ENCODE data around the gene JADE1.
A peak's percentile ranks its signal among the peaks of the same experiment; 100 is the strongest.

Gene JADE1

GRCh38 chr4:128809477-128810330 is at the start of gene JADE1:
Gene JADE1, plus strand, starts transcription at chr4:128809700. Its CDS starts 22,059 bp downstream, at chr4:128831759.
- DNase-seq, result peak; percentile 51

DNA sequence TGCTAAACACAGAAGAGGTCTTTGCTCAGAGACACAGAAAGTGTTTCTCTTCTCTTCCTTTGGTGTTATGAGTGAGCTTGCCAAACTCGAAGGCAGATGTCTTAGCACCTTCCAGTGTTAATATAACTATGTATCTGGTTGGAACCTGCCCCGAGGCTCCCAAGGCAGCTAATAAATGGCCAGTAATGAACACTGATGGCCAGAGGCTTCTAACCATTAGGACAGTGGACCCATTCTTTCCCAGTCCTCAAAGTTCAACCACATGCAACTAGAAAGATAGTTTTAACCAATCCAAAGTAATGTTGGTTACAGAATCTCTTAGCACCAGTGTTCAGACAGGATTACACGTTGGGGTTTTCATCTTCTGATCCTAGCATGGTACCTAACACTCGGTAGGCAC is 42.7 kb upstream of the JADE1 start:
- DNase-seq, result no peak

DNA sequence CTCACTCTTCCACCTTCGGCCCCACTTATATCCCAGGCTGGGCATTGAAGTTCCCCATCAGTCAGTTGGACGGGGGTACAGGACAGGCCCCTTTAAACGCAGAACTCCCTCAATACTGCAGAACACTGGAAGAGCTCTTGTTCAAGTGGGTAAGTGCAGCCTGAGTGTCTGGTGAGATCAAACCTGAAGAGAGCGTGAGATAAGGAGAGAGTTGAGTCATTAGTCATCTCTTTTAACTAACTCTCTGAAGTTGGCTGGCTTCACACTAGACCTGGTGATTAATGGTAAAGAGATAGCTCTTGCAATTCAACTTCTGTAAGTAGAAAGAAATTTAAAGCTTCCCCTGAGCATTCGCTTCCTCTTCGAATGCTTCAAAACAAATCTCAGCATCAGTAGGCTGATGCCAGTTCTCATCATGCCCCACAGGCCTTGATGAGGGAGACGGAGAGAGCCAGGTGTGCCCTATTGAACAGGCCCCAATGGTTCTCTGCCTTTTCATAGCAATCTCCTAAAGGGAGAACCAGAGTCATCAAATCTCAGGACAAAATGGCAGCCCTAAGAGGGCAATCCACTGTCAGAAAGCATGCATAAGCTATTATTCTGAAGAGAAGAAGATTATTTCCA is 41.0 kb upstream of the JADE1 start:
- no peak for DNase-seq

- DNase-seq, result no peak
These were observed 40.5 kb upstream of the JADE1 start for GRCh38 chr4:128769011-128769410.

GRCh38 chr4:128770807-128771206 is 38.7 kb upstream of the JADE1 start:
- DNase-seq, result no peak

GRCh38 chr4:128775477-128775876 is 34.0 kb upstream of the JADE1 start:
- DNase-seq, result no peak

DNA sequence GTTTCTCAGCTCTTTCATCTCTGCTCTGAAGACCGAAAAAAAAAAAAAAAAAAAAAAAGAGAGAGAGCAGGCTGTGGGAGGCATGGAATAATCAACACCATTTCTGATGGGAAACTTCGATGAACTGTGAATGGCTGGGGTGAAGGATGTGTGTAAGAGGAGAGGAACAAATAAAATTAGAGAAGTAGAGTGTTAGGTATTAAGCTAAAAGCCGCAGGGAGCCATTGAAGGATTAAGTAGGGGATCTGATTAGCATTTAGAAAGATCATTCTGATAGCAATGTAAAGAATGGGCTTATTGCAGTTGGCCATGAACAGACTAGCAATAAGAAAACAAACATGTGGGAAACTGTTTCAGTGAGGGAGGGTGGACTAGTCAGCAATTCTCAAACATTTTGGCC is 33.6 kb upstream of the JADE1 start:
- no peak for DNase-seq

DNA sequence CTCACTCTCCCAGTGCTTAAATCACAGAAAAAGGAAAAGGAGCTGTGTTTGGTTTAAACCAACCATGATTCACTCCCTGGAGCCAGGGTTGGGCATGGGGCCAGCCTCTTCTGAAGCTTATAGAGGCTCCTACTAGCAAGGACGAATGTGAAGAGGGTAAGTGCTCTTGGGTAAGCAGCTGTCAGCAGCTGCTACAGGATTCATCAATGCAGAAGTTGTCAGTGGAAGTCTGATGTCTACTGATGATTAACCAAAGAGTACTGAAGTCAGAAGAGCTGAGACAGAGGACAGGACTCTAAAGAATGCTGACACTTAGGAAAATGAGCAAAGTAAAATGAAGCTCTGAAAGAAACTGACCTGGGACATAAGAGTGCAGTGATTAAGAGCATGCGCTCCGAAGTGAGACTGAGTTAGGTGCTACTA is 32.7 kb upstream of the JADE1 start:
- peak; percentile 1 for DNase-seq

DNA sequence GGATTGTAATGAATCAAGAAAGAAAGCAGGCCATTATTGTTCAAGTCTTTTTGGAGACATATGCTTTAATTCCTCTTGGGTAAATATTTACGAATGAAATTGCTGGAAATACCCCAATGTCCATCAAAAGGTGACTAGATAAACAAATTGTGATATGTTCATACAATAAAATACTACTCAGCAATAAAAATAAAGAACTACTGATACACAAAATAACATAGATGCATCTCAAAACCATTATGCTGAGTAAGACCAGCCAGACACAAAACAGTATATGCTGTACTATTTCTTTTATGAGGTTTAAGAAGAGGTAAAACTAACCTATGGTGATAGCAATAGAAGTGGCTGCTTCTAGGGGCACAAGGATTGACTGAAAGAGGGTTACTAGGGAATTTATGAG is 28.8 kb upstream of the JADE1 start:
- DNase-seq, result no peak

DNA sequence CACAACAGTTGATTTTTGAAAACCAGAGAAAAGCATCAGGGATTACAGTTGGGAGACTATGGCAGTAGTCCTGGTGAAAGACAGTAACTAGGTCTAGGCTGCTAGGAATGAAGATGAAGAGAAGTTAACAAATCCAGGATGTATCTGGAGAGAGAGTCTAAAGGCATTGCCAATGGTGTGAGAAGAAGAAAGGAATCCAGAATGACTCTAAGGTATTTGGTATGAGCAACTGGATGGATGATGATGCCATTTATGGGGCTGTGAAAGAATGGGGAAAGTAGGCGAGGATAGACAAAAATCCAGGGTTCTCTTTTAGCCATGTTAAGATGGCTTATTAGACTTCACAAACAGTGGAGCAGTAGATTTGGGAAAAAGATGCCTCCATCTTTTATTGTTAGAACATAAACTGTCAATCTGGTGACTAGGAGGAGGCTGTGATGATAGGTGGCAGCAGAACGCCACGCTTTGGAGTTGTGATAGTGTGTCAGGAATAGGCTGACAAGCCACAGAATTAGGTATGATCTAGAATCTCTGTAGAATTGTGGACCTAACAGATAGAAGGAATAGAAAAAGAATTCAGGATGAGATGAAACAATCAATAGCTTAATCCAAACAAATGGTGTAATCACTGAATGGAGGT is 27.3 kb upstream of the JADE1 start:
- DNase-seq, result no peak

GRCh38 chr4:128782875-128783614 is 26.5 kb upstream of the JADE1 start:
- DNase-seq, result no peak

DNA sequence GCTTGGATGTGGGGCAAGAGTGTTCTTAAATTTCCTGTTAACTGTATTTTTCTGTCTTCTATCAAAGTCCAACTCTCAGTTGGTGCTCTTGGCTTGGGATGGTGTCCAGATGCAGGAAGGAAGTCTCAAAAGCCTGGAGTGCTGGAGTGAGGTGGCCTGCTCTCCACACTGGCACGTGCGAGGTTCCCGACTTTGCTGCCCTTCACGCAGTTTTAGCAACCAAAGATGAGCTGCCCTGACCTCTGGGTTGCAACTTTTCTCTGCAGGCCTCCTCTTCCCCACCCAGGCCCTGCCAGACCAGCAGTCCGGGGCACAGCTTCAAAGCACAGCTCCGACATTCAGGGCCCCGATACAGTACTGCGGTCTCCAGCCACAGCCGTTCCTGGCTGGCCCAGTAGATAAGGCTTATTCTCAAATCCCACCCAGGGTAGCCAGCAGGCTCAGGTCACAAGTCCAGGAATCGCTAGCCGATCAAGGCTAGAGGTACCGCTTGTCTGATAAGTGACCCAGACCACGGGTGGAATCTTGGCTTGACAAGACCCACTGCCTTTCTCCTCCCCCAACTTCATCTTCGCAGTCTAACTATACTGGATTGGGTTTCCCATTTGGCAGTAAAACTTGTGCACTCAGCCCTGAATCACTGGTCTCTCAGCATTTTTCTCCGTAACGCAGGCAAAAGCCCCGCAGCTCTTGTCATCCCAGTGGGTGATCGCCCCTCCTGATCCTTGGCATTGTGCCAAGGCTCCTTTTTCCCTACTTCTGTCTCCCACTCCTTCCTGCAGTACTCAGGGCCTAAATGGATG is 21.8 kb upstream of the JADE1 start:
- DNase-seq, result no peak

DNA sequence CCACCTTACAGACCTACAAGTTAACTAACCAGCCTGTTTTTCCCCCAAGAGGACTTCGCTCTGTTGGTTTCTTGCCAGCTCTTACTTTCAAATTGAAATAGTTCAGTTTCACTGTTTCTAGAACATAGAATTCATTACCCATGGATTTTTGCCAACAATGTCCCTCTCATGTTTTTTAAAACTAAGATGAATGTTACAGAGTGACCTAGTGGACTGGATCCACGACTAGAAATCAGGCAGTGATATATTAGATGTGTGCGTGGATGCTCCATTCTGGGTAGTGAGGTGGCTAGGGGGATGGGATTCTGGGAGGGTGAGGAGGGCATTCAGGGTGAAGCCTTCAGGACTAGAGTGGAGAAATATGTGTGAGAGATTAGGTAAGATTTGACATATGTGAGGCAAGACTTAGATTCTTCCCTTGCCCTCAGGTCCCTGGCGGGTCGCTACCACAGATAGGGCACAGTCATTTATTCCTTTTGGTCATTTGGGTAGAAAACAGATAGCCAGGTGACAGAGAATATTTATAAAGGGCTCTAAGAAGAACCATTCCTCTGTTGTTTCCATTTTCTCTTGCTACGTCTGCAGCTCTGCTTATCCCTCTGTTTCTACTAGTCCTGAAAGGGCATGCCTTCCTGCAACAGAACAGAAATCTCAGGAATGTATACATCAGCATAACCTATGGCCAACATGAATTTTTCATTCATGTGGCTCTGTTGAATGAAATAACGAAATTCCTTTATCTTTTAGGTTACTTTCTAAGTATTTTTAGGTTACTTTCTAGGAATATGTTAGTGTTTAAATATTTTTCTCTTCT is 15.4 kb upstream of the JADE1 start:
- DNase-seq, result no peak

- no peak for DNase-seq
These were observed 12.6 kb upstream of the JADE1 start for GRCh38 chr4:128796934-128797333.

- no peak for DNase-seq
These were observed 9.2 kb upstream of the JADE1 start for GRCh38 chr4:128800284-128800683.

- DNase-seq, result no peak
These were observed 8.7 kb upstream of the JADE1 start for GRCh38 chr4:128800701-128801284.

GRCh38 chr4:128802680-128803628 is 6.5 kb upstream of the JADE1 start:
- no peak for DNase-seq

DNA sequence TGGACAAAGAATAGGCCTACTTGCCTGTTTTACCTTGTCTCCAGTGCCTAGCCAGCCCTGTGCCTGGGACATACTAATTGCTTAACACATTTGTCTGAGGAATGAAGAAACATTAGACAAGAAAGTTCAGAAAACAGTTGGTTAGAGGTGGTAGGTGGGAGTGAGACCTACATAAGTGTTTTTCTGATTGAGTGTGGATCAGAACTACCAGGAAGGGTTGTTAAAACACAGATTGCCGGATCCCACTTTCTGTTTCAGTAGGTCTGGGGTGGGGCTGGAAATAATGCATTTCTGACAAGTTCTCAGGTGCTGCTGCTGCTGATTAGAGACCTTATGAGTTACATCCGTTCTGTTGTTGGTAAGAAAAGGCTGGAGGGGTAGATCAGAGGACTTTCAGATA is 5.7 kb upstream of the JADE1 start:
- DNase-seq, result no peak

DNA sequence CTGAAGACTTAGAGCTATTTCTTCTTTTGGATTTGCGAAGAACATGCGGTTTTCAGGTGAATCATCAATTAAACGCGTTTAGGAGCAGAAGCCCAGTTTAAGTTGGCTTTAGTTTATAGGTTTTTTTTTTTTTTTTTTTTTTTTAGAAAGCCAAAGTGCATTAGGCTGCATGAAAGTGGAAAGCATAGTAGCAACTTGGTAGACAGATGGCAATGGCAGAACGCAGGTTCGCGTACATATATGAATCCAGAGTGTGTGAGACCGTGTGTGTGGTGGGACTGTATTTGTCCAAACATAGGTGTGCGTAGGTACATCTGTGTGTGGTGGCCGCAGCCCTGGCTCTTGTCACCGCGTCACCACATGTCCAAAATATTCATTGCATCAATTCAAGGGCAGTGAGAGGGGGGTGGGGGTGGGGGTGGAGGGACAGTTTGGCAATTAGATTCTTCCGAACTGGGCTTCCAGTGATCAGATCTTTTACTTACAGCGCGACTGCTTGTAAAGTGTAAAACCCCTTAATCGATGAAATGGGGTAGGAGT is 901 bp downstream of the JADE1 start:
- peak; percentile 10 for DNase-seq

Measured in NCI-H774 (cell line).